Measurements from ENCODE around the gene ATP5MK.
"Not testable (repeated sequence)": the region's sequence is repeated elsewhere in the genome, so short reads cannot be mapped to it uniquely, and the experiment has no call there.

Gene ATP5MK

DNA sequence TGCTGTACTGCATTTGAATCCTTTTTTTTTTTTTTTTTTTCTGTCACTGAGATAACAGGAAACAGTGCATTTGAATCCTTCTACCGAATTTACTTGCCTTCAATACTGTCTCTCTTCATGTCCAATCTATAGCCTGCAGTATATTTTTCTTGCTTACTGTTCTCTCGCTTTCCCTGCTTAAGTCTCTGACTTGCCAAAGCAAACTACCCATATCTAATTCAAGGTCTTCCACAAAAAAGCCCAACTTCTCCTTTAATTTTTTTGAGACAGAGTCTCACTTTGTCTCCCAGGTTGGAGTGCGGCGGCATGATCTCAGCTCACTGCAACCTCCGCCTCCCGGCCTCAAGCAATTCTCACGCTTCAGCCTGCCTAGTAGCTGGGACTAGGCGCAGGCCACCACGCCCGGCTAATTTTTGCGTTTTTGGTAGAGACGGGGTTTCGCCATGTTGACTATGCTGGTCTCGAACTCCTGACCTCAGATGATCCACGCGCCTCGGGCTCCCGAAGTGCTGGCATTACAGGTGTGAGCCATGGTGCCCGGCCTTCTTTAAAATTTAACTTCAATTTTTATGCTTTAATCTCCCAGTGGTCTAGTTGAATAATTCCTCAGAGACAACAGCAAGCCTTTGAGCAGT lies 1.0 kb upstream of the ATP5MK start:
- Histone ChIP-seq H3K36me3 (ENCODE audit: control insufficient read depth, insufficient read depth, low read length) (peaks cover 10% of the 10 kb centered on the region; the same call in 1 of the 2 replicates), H3K27ac (ENCODE audit: low read length) (no peak overlapping the region), H3K9me3 (ENCODE audit: control insufficient read depth, insufficient read depth, low read length) (no peaks in the 10 kb centered on the region), H3K27me3 (ENCODE audit: control insufficient read depth, insufficient read depth, low read length) (no peaks in the 10 kb centered on the region), H3K4me1 (ENCODE audit: control insufficient read depth, insufficient read depth, low read length) (0 out of 2 replicates have a peak, but pooled peaks cover 1% of the 10 kb centered on the region), H3K4me3 (ENCODE audit: low read length) (peak overlapping the region; percentile 99; the same call in 1 of the 2 replicates)
- no CpG with 5 or more reads among the region's 19 CpGs for WGBS (ENCODE audit: insufficient coverage, insufficient read length)
- DNase-seq (ENCODE audit: low read depth, low spot score) = no peak

- WGBS (ENCODE audit: insufficient coverage, insufficient read length) = no CpG with 5 or more reads among the region's 8 CpGs
- Histone ChIP-seq H3K9me3 (ENCODE audit: control insufficient read depth, insufficient read depth, low read length) (no peaks in the 10 kb centered on the region), H3K27me3 (ENCODE audit: control insufficient read depth, insufficient read depth, low read length) (no peaks in the 10 kb centered on the region), H3K4me1 (ENCODE audit: control insufficient read depth, insufficient read depth, low read length) (0 out of 2 replicates have a peak, but pooled peaks cover 1% of the 10 kb centered on the region), H3K4me3 (ENCODE audit: low read length) (peak overlapping the region; percentile 99), H3K27ac (ENCODE audit: low read length) (no peak overlapping the region), H3K36me3 (ENCODE audit: control insufficient read depth, insufficient read depth, low read length) (peaks cover 10% of the 10 kb centered on the region; the same call in 1 of the 2 replicates)
- no peak for DNase-seq (ENCODE audit: low read depth, low spot score)
Measured at GRCh38 chr10:103396789-103397087, 463 bp upstream of the ATP5MK start.

DNA sequence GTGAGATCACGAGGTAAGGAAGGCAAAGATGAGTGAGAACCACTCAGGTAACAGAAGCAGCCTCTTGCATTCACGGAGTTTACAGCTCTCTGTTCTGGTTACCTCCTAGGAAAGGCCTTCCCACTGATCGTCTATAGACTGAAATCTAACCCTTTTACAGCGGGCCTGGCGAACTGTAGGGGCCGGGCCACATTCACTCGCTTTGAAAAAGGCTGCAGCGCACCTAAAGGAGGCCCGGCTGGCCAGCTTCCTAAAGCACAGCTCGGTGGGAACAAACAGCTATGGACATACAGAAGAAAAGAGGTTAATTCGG lies 565 bp downstream of the ATP5MK start:
- WGBS (ENCODE audit: insufficient coverage, insufficient read length) = no CpG with 5 or more reads among the region's 11 CpGs
- Histone ChIP-seq H3K4me3 (ENCODE audit: low read length) (peak overlapping the region; percentile 99), H3K9me3 (ENCODE audit: control insufficient read depth, insufficient read depth, low read length) (no peaks in the 10 kb centered on the region), H3K36me3 (ENCODE audit: control insufficient read depth, insufficient read depth, low read length) (peaks cover 7% of the 10 kb centered on the region; the same call in 1 of the 2 replicates), H3K4me1 (ENCODE audit: control insufficient read depth, insufficient read depth, low read length) (0 out of 2 replicates have a peak, but pooled peaks cover 1% of the 10 kb centered on the region), H3K27ac (ENCODE audit: low read length) (no peak overlapping the region), H3K27me3 (ENCODE audit: control insufficient read depth, insufficient read depth, low read length) (no peaks in the 10 kb centered on the region)
- no peak for DNase-seq (ENCODE audit: low read depth, low spot score)

DNA sequence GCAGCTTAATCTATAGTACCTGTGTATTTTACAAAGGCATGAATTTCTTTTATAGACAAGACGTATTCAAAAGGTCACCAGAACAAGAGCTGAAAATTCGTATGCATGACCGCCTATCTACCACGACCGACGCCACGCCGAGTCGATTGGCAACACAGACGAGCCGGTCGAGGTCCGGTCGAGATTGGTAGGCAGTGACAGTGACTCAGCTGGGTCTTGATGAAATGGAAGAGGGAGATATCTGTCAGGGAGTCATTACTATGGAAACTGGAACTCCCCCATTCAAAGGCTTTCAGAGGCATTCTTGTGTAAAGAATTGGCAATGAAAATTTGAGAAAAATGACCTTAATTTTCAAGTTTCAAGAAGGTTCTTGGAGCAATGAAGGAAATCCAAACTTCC lies 2.1 kb downstream of the ATP5MK start:
- DNase-seq (ENCODE audit: low read depth, low spot score) = no peak
- Histone ChIP-seq H3K4me1 (ENCODE audit: control insufficient read depth, insufficient read depth, low read length) (0 out of 2 replicates have a peak, but pooled peaks cover 1% of the 10 kb centered on the region), H3K9me3 (ENCODE audit: control insufficient read depth, insufficient read depth, low read length) (no peaks in the 10 kb centered on the region), H3K27ac (ENCODE audit: low read length) (no peak overlapping the region), H3K27me3 (ENCODE audit: control insufficient read depth, insufficient read depth, low read length) (no peaks in the 10 kb centered on the region), H3K36me3 (ENCODE audit: control insufficient read depth, insufficient read depth, low read length) (peaks cover 4% of the 10 kb centered on the region; the same call in 1 of the 2 replicates), H3K4me3 (ENCODE audit: low read length) (no peak overlapping the region)
- WGBS (ENCODE audit: insufficient coverage, insufficient read length) = no CpG with 5 or more reads among the region's 14 CpGs

DNA sequence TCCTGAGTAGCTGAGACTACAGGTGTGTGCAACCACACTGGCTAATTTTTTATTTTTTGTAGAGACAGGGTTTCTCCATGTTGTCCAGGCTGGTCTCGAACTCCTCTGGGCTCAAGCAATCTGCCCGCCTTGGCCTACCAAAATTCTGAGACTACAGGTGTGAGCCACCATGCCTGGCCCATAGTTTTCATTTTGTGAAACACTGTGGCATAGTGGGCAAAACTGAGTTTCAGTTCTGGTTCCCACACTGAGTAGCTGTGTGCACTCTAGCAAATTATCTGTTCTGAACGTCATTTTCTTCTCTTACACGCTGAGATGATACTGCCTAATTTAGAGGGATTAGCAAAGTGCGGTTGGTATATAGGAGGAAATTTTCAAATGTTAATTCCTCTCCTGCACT lies 13.5 kb downstream of the ATP5MK start:
- Histone ChIP-seq H3K27ac (ENCODE audit: low read length) (no peak overlapping the region), H3K27me3 (ENCODE audit: control insufficient read depth, insufficient read depth, low read length) (no peaks in the 10 kb centered on the region), H3K4me3 (ENCODE audit: low read length) (no peak overlapping the region), H3K36me3 (ENCODE audit: control insufficient read depth, insufficient read depth, low read length) (peaks cover 6% of the 10 kb centered on the region; the same call in 1 of the 2 replicates), H3K4me1 (ENCODE audit: control insufficient read depth, insufficient read depth, low read length) (no peaks in the 10 kb centered on the region), H3K9me3 (ENCODE audit: control insufficient read depth, insufficient read depth, low read length) (no peaks in the 10 kb centered on the region)
- DNase-seq (ENCODE audit: low read depth, low spot score) = no peak
- WGBS (ENCODE audit: insufficient coverage, insufficient read length) = no CpG with 5 or more reads among the region's 5 CpGs

DNA sequence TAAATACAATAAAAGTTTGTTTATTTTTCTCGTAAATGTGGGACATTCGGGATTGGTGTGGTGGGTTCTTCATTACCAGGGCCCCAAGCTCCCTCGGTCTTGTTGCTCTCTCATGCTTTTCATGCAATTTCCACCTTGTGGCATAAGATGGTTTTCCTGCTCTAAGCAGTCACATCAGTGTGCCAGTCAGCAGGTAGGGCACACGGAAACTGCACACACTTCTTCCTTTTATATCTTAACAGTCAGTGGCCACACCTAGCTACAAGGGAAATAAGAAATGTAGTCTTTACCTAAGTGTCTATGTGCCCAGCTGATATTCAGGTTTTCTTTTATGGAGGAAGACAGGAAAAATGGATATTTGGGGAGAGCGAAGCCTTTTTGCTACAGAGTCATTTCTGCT lies 22.0 kb downstream of the ATP5MK start:
- Histone ChIP-seq H3K9me3 (ENCODE audit: control insufficient read depth, insufficient read depth, low read length) (no peaks in the 10 kb centered on the region), H3K27ac (ENCODE audit: low read length) (no peak overlapping the region), H3K36me3 (ENCODE audit: control insufficient read depth, insufficient read depth, low read length) (peaks cover 6% of the 10 kb centered on the region; the same call in 1 of the 2 replicates), H3K27me3 (ENCODE audit: control insufficient read depth, insufficient read depth, low read length) (no peaks in the 10 kb centered on the region), H3K4me3 (ENCODE audit: low read length) (no peak overlapping the region), H3K4me1 (ENCODE audit: control insufficient read depth, insufficient read depth, low read length) (no peaks in the 10 kb centered on the region)
- no peak for DNase-seq (ENCODE audit: low read depth, low spot score)
- no CpG with 5 or more reads among the region's 5 CpGs for WGBS (ENCODE audit: insufficient coverage, insufficient read length)

DNA sequence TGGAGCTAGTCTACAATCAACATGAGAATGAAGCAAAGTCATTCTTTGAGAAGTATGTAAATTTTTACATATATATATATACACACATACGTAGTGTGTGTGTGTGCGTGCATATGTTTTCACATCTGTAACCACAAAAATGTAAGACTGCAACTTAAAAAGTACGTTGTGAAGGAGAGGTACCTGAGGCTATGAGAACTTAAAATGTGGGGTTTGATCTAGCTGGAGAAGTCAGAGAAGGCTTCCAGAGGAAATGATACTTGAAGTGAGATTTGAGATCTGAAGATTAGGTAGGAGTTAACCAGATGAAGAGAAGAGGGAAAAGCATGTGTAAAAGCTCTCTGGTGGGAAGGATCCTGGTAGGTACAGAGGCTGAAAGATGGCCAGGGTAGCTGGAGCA lies 22.7 kb downstream of the ATP5MK start:
- no peak overlapping the region for H3K27ac ChIP-seq (ENCODE audit: low read length)
- H3K4me3 ChIP-seq (ENCODE audit: low read length) = no peak overlapping the region
- peaks cover 6% of the 10 kb centered on the region; the same call in 1 of the 2 replicates for H3K36me3 ChIP-seq (ENCODE audit: control insufficient read depth, insufficient read depth, low read length)
- no peak for DNase-seq (ENCODE audit: low read depth, low spot score)
- H3K27me3 ChIP-seq (ENCODE audit: control insufficient read depth, insufficient read depth, low read length) = no peaks in the 10 kb centered on the region
- WGBS (ENCODE audit: insufficient coverage, insufficient read length) = no CpG with 5 or more reads among the region's 3 CpGs
- no peaks in the 10 kb centered on the region for H3K9me3 ChIP-seq (ENCODE audit: control insufficient read depth, insufficient read depth, low read length)
- no peaks in the 10 kb centered on the region for H3K4me1 ChIP-seq (ENCODE audit: control insufficient read depth, insufficient read depth, low read length)

DNA sequence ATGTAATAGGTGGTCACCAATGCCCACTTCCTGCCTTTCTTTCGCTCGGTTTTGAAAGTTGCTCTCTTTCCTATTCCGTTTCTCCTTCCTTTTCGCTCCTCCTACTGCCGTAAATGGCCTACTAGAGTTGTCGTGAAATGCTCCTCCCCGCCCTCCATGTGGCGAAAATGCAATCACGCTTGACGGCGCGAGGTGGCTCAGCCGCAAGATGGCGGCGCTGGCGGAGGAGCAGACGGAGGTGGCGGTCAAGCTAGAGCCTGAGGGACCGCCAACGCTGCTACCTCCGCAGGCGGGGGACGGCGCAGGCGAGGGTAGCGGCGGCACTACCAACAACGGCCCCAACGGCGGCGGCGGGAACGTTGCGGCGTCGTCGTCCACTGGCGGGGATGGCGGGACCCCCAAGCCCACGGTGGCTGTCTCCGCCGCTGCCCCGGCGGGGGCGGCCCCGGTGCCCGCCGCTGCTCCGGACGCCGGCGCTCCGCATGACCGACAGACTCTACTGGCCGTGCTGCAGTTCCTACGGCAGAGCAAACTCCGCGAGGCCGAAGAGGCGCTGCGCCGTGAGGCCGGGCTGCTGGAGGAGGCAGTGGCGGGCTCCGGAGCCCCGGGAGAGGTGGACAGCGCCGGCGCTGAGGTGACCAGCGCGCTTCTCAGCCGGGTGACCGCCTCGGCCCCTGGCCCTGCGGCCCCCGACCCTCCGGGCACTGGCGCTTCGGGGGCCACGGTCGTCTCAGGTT lies 28.3 kb downstream of the ATP5MK start, which contains the start of gene TAF5:
Gene TAF5, plus strand, starts transcription at position 195 of the 737 bp plus-strand sequence. Its CDS starts 14 bp downstream, at position 209.
- no CpG with 5 or more reads among the region's 81 CpGs for WGBS (ENCODE audit: insufficient coverage, insufficient read length)
- H3K27me3 ChIP-seq (ENCODE audit: control insufficient read depth, insufficient read depth, low read length) = no peaks in the 10 kb centered on the region
- H3K4me3 ChIP-seq (ENCODE audit: low read length) = peak within 1 kb of the TSS; percentile 97
- no peaks in the 10 kb centered on the region for H3K4me1 ChIP-seq (ENCODE audit: control insufficient read depth, insufficient read depth, low read length)
- peak; percentile 79 for DNase-seq (ENCODE audit: low read depth, low spot score)
- no peaks in the 10 kb centered on the region for H3K9me3 ChIP-seq (ENCODE audit: control insufficient read depth, insufficient read depth, low read length)
- no peaks in the 10 kb centered on the region for H3K36me3 ChIP-seq (ENCODE audit: control insufficient read depth, insufficient read depth, low read length)
- H3K27ac ChIP-seq (ENCODE audit: low read length) = no peak within 1 kb of the TSS

DNA sequence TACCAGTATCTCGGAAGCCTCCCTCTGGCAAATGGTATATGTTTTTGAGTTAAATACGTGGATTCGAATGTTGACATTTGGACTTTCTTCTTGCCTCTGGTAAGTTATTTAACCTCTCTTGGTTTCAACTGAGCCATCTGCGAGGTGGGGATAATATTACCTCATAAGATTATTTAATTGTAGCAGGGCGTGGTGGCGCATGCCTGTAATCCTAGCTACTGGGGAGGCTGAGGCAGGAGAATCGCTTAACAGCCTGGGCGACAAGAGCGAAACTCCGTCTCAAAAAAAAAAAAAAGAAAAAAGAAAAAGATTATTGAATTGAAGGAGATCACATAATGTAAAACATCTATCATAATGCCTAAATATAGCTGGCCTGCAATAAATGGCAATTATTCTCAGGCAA lies 28.9 kb downstream of the ATP5MK start:
- Histone ChIP-seq H3K27ac (ENCODE audit: low read length) (no peak overlapping the region), H3K4me3 (ENCODE audit: low read length) (no peak overlapping the region; the same call in 1 of the 2 replicates), H3K36me3 (ENCODE audit: control insufficient read depth, insufficient read depth, low read length) (no peaks in the 10 kb centered on the region), H3K4me1 (ENCODE audit: control insufficient read depth, insufficient read depth, low read length) (no peaks in the 10 kb centered on the region), H3K9me3 (ENCODE audit: control insufficient read depth, insufficient read depth, low read length) (no peaks in the 10 kb centered on the region), H3K27me3 (ENCODE audit: control insufficient read depth, insufficient read depth, low read length) (no peaks in the 10 kb centered on the region)
- no peak for DNase-seq (ENCODE audit: low read depth, low spot score)
- WGBS (ENCODE audit: insufficient coverage, insufficient read length) = no CpG with 5 or more reads among the region's 10 CpGs

DNA sequence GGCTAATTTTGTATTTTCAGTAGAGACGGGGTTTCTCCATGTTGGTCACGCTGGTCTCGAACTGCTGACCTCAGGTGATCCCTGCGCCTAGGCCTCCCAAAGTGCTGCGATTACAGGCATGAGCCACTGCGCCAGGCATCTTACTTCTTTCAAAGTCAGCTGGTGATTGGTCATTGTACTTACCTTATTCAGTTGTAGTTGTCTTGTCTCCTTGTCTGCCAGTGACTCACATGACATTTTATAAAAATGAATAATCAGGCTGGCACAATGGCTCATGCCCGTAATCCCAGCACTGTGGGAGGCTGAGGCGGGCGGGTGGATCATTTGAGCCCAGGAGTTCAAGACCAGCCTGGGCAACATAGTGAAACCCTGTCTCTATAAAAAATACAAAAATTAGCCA lies 35.5 kb downstream of the ATP5MK start:
- not testable (repeated sequence) for DNase-seq (ENCODE audit: low read depth, low spot score); H3K4me1 ChIP-seq (ENCODE audit: control insufficient read depth, insufficient read depth, low read length); H3K4me3 ChIP-seq (ENCODE audit: low read length); H3K9me3 ChIP-seq (ENCODE audit: control insufficient read depth, insufficient read depth, low read length); H3K27ac ChIP-seq (ENCODE audit: low read length); H3K27me3 ChIP-seq (ENCODE audit: control insufficient read depth, insufficient read depth, low read length); H3K36me3 ChIP-seq (ENCODE audit: control insufficient read depth, insufficient read depth, low read length)
- WGBS (ENCODE audit: insufficient coverage, insufficient read length) = no CpG with 5 or more reads among the region's 9 CpGs

Data from iPS DF 6.9 (cell line).